GM10266 (cell line): ENCODE measurements around the gene SYNE1.

Experiments
- DNase-seq: peaks from one replicate; pipeline ENCODE4 v3.0.0; 2012; ENCODE audit errors: extremely low spot score
- TF ChIP-seq, protein P1 (sequence below): IDR thresholded peaks from 2 replicates; pipeline ENCODE4 v1.5.1; 2012; ENCODE audit warnings: mild to moderate bottlenecking, low read depth; ENCODE audit not compliant: control insufficient read depth, insufficient read depth; ENCODE audit errors: missing control alignments

SYNE1 gene

DNA sequence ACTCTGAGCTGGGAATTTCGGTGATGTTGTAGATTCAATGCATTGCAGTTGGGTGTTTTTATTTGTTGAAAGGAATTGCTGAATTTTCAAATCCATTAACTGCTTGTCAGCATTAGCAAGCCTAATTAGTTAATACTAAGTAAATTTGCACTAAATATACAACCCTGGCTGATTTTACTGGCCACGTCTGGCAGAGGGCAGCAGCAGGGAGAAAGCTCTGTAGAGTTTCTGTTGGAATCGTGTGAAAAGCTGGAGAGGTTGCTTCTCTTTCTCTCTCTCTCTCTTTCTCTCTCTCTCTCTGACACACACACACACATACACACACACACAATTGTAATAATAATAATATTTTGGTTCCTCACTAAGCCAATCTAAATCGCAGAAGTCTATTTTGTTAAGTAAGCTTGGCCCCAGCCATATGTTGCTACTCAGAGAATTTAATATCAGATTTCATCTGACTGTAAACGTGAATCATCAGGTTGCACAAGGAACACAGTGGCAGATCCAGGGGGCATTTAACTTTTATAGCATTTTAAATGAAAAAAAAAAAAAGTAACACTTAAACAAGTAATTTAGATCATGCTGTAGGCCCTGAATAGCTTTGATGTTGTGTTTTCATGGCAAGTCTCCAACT lies 540.2 kb downstream of the SYNE1 start:
- TF ChIP-seq, protein P1, sequence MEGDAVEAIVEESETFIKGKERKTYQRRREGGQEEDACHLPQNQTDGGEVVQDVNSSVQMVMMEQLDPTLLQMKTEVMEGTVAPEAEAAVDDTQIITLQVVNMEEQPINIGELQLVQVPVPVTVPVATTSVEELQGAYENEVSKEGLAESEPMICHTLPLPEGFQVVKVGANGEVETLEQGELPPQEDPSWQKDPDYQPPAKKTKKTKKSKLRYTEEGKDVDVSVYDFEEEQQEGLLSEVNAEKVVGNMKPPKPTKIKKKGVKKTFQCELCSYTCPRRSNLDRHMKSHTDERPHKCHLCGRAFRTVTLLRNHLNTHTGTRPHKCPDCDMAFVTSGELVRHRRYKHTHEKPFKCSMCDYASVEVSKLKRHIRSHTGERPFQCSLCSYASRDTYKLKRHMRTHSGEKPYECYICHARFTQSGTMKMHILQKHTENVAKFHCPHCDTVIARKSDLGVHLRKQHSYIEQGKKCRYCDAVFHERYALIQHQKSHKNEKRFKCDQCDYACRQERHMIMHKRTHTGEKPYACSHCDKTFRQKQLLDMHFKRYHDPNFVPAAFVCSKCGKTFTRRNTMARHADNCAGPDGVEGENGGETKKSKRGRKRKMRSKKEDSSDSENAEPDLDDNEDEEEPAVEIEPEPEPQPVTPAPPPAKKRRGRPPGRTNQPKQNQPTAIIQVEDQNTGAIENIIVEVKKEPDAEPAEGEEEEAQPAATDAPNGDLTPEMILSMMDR = no peak
- DNase-seq = no peak

DNA sequence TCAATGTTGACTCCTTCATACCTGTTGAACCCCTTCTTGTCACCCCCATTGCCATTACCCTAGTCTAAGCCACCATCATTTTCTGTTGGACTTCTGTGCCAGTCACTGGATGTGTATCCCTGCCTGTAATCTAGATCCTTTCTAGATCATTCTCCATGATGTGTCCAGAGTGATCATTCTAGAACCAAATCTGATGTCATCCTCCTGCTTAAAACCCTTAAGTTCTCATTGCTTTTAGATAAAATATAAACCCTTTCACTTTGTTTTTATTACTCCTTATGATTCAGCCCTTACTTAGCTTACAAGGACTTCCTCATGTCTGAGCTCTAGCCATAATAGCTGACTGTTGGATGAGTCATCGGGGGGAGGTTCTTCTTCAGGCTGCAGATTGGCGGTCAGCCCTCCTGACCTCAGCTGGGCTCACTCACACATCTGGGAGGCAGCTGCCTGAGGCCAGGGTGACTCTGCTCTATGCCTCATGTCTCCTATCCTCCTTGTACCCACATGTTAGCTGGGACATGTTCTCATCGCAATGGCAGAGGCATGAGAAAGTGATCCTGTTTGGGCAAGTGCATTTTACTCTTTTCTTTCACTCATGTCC lies 542.1 kb downstream of the SYNE1 start:
- TF ChIP-seq, protein P1 = no peak
- no peak for DNase-seq

DNA sequence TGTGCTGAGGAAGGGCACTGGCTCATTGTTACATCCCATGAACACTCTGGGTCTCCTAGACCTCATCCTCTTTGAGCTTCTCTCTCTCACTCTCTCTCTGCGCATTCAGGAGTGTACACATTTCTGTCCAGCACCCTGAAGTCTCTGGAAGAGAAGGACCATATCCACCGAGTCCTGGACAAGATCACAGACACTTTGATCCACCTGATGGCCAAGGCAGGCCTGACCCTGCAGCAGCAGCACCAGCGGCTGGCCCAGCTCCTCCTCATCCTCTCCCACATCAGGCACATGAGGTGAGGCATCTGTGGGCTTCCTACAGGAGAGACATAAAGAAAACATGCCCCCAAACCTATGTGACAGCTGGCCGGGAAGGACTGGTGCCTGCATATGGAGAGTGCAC lies 542.9 kb downstream of the SYNE1 start:
- no peak for DNase-seq
- TF ChIP-seq, protein P1 = no peak

DNA sequence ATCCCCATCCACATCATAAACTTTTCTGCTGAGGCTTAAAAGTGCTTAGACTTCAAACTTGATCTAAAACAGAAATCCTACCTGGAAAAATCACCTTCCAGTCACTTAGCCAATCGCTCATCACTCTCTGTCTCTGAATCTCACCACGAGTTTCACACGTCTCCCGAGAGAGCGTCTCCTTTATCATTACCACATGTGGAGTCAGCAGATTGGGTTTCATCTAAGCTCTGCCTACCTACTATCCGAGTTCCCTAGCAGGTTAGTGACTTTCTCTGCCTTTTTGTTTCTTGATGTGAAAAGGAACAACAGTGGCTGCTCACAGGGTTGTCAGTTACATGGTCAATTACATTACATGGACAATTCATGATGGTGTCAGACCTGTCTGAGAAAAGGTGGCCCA lies 543.5 kb downstream of the SYNE1 start:
- TF ChIP-seq, protein P1 = no peak
- DNase-seq = no peak

DNA sequence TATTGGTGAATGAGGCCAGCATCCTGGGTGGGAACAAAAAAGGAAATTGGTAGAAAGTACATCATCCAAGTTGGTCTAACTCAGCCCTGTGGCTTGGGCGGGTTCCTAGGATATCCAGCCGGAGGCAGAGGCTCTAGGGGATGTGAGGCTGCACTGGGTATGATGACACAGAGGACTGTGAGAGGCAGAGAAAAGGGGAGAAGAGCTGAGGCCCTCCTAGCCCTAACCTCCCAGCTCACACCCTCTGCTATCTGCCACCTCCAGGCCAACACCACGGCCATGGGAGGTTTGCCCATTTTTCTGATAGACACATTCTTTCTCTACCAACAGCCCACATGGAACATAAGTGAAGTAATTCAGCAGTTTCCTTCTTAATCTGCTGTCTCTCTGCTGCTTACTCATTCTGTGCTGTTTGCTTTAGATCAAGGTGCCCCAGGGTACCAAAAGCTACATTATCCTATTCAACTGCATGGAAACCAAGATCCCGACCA lies 545.3 kb downstream of the SYNE1 start:
- DNase-seq = no peak
- TF ChIP-seq, protein P1 = no peak

DNA sequence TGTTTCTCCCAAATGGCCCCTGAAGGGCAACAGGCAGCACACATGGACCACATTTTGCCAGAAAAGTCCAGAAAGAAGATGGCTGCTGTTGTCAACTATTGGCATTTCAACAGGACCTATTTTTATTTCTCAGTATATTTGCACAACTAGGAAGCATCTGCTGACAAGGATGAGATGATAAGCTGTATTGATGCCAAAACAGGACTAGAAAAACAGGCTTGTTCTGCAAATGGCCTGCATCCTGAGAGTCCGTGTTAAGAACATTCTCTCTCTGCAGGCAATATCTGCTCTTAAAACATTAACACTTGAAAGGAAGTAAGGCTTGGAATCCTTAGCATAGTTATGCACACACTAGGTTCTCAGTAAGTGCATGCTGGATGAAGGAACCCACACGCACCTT lies 546.0 kb downstream of the SYNE1 start:
- TF ChIP-seq, protein P1 = no peak
- DNase-seq = no peak

DNA sequence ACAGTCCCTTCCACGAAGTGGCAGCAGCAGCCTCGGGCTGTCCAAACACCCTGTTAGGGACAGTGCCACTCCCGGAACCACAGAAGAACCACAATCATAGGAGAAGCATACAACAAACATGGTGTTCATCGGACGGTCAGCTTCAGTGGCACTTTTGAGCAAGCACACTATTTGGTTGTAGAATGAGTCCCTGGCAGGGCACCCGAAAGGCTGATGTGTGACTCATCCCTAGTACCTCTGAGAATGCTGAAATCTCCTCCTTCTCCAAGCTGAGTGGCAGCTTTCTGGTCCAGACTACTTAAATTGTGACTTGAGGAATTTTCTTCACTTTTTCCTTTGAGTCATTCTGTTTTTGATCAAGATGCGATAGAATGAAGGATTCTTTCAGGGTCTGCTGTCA lies 547.2 kb downstream of the SYNE1 start:
- no peak for DNase-seq
- TF ChIP-seq, protein P1 = no peak
